Measurements from ENCODE around the gene FRMD4A.

DNA sequence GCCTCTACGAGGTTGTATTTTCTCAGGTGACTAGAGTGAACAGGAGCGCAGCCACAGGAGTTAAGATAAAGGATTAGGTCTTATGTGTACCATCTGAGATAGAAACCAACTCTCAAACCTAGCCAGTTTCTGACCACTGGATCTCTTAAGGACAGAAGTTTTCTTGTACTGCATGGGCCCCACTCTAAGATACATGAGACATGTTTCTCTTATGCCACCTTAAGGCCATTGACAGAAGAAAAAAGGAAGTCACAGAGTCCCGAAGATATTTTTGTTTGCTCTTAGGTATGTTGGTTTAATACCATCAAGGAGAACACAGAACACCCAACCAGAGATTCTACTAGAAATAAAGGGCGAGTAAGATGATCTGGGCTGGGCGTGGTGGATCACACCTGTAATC is 335.8 kb downstream of the FRMD4A start:
- TF ChIP-seq, protein P1, sequence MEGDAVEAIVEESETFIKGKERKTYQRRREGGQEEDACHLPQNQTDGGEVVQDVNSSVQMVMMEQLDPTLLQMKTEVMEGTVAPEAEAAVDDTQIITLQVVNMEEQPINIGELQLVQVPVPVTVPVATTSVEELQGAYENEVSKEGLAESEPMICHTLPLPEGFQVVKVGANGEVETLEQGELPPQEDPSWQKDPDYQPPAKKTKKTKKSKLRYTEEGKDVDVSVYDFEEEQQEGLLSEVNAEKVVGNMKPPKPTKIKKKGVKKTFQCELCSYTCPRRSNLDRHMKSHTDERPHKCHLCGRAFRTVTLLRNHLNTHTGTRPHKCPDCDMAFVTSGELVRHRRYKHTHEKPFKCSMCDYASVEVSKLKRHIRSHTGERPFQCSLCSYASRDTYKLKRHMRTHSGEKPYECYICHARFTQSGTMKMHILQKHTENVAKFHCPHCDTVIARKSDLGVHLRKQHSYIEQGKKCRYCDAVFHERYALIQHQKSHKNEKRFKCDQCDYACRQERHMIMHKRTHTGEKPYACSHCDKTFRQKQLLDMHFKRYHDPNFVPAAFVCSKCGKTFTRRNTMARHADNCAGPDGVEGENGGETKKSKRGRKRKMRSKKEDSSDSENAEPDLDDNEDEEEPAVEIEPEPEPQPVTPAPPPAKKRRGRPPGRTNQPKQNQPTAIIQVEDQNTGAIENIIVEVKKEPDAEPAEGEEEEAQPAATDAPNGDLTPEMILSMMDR (IDR thresholded peaks at IDR 0.05): no peak
- no peak for TF ChIP-seq POLR2A (IDR thresholded peaks at IDR 0.05)
- TF ChIP-seq POLR2AphosphoS5 (IDR thresholded peaks at IDR 0.05): no peak
